Skeletal muscle satellite cell (primary cell): ENCODE measurements around the gene FRS2.

Source experiments
- H3K27me3 ChIP-seq: 2 replicates; pipeline ENCODE4 v1.7.0; 2013; ENCODE audit warnings: low read length; ENCODE audit not compliant: control insufficient read depth, insufficient read depth
- H3K36me3 ChIP-seq: 2 replicates; pipeline ENCODE4 v1.7.0; 2013; ENCODE audit warnings: mild to moderate bottlenecking, control low read depth, low read length; ENCODE audit not compliant: insufficient read depth
- H3K4me1 ChIP-seq: 2 replicates; pipeline ENCODE4 v1.7.0; 2013; ENCODE audit warnings: low read length; ENCODE audit not compliant: control insufficient read depth, insufficient read depth
- H3K4me2 ChIP-seq: 2 replicates; pipeline ENCODE4 v1.7.0; 2013; ENCODE audit warnings: mild to moderate bottlenecking, low read length
- H3K4me3 ChIP-seq: 2 replicates; pipeline ENCODE4 v1.7.0; 2013; ENCODE audit warnings: low read length
- H3K9ac ChIP-seq: 2 replicates; pipeline ENCODE4 v1.7.0; 2013; ENCODE audit warnings: mild to moderate bottlenecking, low read depth, low read length, moderate library complexity
- H3K9me3 ChIP-seq: replicated peaks from 2 replicates; pipeline ENCODE4 v1.7.0; 2013; ENCODE audit warnings: mild to moderate bottlenecking, control low read depth, low read length

The FRS2 gene

DNA sequence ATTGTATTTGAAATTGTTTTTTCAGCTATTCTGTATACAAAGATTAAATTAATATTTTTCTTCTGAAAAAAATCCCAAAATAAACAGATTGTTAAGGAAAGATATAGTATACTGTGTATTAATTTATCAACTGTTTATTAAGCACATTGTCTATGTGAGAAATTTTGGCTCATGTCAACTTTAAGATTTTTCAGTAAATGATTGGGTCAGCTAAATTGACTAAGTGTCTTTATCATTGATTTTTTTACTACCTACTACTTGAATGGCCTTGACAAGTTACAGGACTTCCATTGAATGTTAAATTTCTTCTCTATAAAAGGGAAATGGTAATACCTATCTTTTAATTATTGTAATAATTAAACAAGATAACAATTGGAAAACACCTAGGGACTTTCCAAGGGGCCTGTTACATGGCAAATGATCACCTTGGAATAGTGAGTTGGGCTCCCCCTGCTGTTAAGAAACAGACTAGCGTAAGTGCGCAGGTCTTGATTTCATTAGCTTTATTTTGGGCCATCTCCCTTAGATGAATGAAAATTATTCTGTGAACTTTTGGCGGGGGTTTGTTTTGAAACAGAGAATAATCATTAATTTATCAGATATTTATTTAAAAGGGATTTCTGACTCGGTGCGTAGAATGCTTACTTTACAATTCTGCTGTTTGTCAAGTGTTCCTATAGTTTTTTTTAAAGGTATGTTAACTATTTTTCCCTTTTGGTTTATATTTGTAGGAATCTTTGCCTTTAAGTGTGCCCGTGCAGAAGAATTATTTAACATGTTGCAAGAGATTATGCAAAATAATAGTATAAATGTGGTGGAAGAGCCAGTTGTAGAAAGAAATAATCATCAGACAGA is 100.6 kb downstream of the FRS2 start:
- Histone ChIP-seq H3K36me3 (peaks cover 30% of the 10 kb centered on the region), H3K9ac (peak overlapping the region; percentile 23), H3K4me1 (peaks cover 22% of the 10 kb centered on the region), H3K4me2 (peak overlapping the region; percentile 45), H3K9me3 (no peaks in the 10 kb centered on the region), H3K27me3 (no peaks in the 10 kb centered on the region), H3K4me3 (peak overlapping the region; percentile 42)

DNA sequence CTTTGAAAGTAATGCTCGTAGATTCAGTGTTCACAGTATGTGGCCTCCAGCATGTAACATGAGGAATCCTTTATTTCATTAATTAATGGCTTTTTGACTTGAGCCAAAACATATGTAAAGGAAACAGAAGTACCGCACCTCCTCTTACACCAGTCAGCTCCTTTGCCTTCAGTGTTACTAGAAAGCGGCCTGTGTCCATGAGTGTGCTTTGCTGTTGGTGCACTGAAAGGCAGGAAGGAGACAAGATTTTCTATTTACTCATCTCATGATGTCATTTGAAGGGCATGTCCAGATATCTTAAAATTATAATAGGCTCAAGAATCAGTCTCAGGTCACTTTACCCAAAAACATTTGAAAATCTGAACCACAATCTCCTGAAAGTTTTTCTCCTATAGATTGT is 105.2 kb downstream of the FRS2 start:
- Histone ChIP-seq H3K4me1 (peaks cover 4% of the 10 kb centered on the region), H3K36me3 (peaks cover 32% of the 10 kb centered on the region), H3K9me3 (no peaks in the 10 kb centered on the region), H3K27me3 (no peaks in the 10 kb centered on the region), H3K4me2 (no peak overlapping the region), H3K9ac (no peak overlapping the region), H3K4me3 (no peak overlapping the region)

DNA sequence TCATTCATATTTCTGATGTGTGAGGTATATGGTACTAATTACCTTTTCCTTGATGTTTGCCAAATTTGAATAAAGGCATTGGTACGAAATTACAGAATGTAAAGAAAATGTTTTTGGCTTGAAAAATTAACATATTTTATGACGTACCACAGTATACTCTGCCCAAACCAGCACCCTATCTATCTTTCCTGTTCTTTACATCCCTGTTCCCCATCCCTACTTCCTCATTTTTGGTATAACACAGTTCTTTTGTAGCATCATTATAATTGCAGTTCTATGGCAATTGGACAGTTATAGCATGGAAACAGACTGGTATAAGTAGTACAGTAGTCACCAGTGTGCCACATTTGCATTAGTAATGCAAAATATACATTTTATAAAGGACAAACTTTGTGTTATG is 108.1 kb downstream of the FRS2 start:
- H3K4me2 ChIP-seq = no peak overlapping the region
- H3K36me3 ChIP-seq = peaks cover 18% of the 10 kb centered on the region
- no peaks in the 10 kb centered on the region for H3K4me1 ChIP-seq
- no peak overlapping the region for H3K4me3 ChIP-seq
- no peaks in the 10 kb centered on the region for H3K9me3 ChIP-seq
- no peaks in the 10 kb centered on the region for H3K27me3 ChIP-seq
- H3K9ac ChIP-seq = no peak overlapping the region

DNA sequence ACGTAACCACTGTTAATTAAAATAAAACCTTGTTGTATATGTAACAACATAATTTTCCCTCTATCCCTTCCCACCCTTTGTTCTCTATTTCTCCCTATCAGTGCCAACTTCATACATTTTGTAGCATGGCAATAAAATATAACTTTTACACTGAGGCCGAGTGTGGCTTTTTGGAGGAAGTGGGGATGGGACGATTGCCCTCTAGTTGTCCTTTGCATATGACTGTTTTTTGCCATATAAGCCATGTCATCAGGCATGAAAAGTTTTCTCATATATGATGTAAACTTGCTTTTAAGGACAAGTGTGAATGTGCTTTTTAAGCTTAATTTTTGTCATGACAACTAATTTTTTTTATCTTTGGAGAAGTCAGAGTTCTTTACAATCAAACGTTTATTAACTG is 108.8 kb downstream of the FRS2 start:
- no peak overlapping the region for H3K9ac ChIP-seq
- H3K36me3 ChIP-seq = peaks cover 16% of the 10 kb centered on the region
- H3K4me1 ChIP-seq = no peaks in the 10 kb centered on the region
- H3K4me2 ChIP-seq = no peak overlapping the region
- no peaks in the 10 kb centered on the region for H3K9me3 ChIP-seq
- H3K4me3 ChIP-seq = no peak overlapping the region
- no peaks in the 10 kb centered on the region for H3K27me3 ChIP-seq

DNA sequence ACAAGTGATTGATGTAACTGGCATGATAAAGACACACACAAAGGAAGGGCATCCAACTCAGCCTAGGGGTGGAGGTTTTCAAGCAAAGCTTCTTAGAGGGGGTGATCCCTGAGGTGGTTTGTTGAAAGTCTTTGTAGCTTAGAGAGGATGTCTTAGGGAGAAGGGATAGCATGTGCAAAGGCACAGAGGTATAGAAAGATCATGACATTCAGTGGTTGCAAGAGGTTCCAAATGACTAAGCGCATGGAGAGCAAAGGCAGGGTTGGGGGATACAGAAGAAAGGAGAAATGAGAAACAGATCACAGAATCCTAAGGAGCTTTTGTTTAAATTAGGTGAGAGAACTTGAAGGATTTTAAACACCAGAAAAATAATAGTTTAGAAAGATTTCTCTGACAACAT is 109.9 kb downstream of the FRS2 start:
- Histone ChIP-seq H3K27me3 (no peaks in the 10 kb centered on the region), H3K9ac (no peak overlapping the region), H3K36me3 (peaks cover 6% of the 10 kb centered on the region), H3K4me3 (no peak overlapping the region), H3K4me1 (no peaks in the 10 kb centered on the region), H3K4me2 (no peak overlapping the region), H3K9me3 (no peaks in the 10 kb centered on the region)

DNA sequence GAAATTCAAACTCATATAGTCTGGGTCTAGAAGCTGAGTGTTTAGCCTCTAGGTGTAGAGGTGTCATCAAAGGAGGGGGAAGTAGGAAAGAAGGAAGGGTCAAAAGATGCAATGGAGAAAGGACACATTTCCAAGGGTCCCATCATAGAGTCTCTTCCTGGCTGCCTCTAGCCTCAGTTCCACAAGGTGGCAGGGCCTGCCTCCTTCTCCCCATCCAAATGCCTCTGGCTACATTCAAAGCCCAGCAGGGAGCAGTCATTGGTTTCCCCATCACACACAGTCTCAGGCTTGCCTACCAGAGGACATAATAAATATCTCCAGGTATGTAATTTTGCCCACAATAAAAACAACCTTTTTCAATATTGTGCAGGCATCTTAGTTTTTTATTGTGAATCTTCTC is 113.0 kb downstream of the FRS2 start:
- Histone ChIP-seq H3K9ac (no peak overlapping the region), H3K27me3 (no peaks in the 10 kb centered on the region), H3K4me1 (no peaks in the 10 kb centered on the region), H3K4me2 (no peak overlapping the region), H3K4me3 (no peak overlapping the region), H3K9me3 (no peaks in the 10 kb centered on the region), H3K36me3 (peaks cover 16% of the 10 kb centered on the region)

DNA sequence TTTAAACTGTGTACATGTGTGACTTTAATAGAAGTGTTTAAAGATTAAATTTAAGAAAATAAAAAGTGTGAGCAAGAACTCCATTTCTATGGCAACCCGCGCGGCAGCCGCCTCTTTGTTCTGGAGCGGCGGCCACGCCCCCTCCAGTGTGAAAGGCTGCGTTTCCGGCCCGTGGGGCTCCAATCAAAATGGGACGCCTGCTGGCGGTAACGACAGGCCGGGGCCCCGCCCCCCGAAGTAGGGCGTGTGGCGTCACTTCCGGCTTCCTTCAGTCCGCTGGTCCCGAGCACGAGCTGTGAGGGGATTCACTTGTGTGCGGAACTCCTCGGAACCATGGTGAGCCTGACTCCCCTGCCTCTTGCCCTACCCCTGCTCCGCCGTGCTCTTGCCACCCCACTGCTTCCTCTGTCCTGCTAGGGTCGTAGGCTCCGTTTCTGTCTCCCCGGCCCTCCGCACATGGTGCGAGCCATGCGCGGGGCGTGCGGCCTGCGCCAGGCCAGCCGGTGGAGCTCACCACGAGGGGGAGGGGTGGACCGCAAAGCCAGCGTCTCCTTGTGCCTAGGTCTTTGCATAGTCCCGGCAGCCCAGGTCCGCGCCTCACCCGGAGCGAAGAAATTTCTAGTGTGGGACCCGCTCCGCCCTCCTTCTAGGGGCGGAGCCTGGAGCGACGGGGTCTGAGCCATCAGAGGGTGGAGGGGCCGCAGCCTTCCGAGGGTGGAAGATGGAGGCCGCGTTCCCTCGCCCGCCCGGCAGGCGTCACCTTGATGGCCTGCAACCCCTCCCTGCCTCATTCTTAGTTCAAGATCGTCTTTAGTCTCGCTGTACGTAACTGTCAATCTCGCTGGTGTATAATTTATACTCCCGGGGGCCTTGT is 115.2 kb downstream of the FRS2 start, which contains the start of gene CCT2:
CCT2 (plus strand) TSS at position 271 of the 874 bp plus-strand sequence; CDS start at position 334, 63 bp downstream.
- Histone ChIP-seq H3K27me3 (no peaks in the 10 kb centered on the region), H3K4me2 (peak within 1 kb of the TSS; percentile 91), H3K36me3 (peaks cover 38% of the 10 kb centered on the region), H3K9me3 (no peaks in the 10 kb centered on the region), H3K4me1 (no peaks in the 10 kb centered on the region), H3K9ac (peak within 1 kb of the TSS; percentile 92), H3K4me3 (peak within 1 kb of the TSS; percentile 88)

DNA sequence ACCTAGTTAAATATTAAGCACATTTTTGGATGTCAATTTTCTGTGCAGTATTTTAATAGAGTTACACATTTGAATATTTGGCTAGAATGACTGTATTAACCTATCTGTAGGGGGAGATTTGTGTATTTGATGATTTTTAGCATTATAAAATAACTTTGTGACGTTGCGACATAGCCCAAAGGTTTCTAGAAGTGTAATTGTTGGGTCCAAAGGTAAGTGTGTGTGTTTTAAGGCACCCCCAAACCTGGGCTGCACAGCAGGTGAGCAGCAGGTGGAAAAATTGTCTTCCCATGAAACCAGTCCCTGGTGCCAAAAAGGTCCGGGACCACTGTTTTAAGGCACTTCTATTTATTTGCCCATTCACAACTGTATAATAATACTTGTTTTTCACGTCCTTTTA is 118.3 kb downstream of the FRS2 start:
- Histone ChIP-seq H3K4me1 (no peaks in the 10 kb centered on the region), H3K9me3 (no peaks in the 10 kb centered on the region), H3K9ac (no peak overlapping the region), H3K4me2 (no peak overlapping the region), H3K4me3 (no peak overlapping the region), H3K36me3 (peaks cover 62% of the 10 kb centered on the region), H3K27me3 (no peaks in the 10 kb centered on the region)

DNA sequence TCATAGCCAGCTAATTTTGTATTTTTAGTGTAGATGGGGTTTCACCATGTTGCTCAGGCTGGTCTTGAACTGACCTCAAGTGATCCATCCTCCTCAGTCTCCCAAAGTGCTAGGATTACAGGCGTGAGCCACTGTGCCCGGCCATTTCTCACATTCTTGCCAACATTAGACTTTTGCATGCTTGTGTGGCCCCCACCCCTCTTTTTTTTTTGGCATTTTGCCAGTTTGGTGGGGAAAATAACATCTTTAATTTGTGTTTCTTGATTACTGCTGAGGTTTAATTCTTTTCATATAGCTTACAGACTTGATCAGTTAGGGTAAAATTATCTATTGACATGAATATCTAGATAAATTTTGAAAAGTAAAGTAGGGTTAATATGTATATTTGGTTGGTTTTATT is 118.9 kb downstream of the FRS2 start:
- no peak overlapping the region for H3K9ac ChIP-seq
- H3K4me2 ChIP-seq = no peak overlapping the region
- no peaks in the 10 kb centered on the region for H3K9me3 ChIP-seq
- H3K4me3 ChIP-seq = no peak overlapping the region
- H3K27me3 ChIP-seq = no peaks in the 10 kb centered on the region
- no peaks in the 10 kb centered on the region for H3K4me1 ChIP-seq
- peaks cover 68% of the 10 kb centered on the region for H3K36me3 ChIP-seq

DNA sequence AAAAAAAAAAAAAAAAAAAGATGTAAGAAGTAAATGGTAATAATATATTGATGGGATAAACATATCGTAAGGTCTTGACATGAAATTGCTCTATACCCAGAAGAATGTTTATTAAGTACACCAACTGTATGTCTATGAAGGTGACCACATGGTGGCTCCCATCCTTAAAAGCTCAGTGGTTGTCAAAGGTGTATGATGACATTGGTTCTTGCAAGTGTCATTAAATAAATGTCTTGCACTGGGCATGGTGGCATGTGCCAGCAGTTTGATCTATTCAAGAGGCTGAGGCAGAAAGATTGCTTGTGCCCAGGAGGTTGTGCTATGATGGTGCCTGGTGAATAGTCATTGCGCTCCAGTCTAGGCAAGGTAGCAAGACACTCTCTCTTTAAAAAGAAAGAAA is 125.5 kb downstream of the FRS2 start:
- Histone ChIP-seq H3K4me1 (no peaks in the 10 kb centered on the region), H3K27me3 (no peaks in the 10 kb centered on the region), H3K9ac (no peak overlapping the region), H3K4me3 (no peak overlapping the region), H3K4me2 (no peak overlapping the region), H3K9me3 (no peaks in the 10 kb centered on the region), H3K36me3 (peaks cover 85% of the 10 kb centered on the region)

DNA sequence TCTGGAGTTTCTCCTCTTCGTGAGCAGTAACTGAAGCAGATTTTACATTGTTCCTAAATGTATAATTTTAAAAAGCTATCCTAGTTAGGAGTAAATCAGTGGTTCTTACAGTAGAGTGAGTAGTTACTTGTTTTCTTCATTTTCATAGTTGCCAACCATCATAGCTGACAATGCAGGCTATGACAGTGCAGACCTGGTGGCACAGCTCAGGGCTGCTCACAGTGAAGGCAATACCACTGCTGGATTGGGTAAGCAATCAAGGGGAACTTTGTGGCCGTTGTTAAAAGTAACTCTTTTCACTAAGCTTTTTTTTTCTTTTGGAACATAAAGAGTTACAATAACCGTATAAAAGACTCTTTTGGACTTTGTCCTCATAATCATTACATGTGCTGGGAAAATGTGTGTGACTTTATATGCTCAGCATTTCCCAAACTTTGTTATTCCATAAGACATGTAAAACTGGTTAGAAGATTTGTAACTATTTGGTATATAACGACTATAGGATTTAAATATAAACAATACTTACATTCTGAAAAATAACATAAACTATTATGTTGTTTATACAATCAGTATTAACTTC is 128.1 kb downstream of the FRS2 start:
- Histone ChIP-seq H3K36me3 (peaks cover 89% of the 10 kb centered on the region), H3K4me2 (no peak overlapping the region), H3K9ac (no peak overlapping the region), H3K4me3 (no peak overlapping the region), H3K27me3 (no peaks in the 10 kb centered on the region), H3K4me1 (no peaks in the 10 kb centered on the region), H3K9me3 (no peaks in the 10 kb centered on the region)
